B cell (primary cell): ENCODE results near the gene SFXN5. TPM values are rescaled to one million over a fixed set of nuclear protein-coding genes. Genes with fewer than 3 reads are reported as not detected.

Source experiments
- ATAC-seq: fragments of 200-7000 bp; cut with Tn5 transposase; one replicate; pipeline ENCODE4 v1.10.0; 2021; ENCODE audit warnings: low read depth, mild to moderate bottlenecking, moderate number of reproducible peaks, moderate library complexity
- CTCF ChIA-PET: fragments of 350-600 bp; sonication (Branson Sonifier 250); formaldehyde crosslinking; loops from one replicate; lab custom pipeline; 2021; ENCODE audit warnings: antibody characterized with exemption, inconsistent platforms; lab: Charles Lee
- POLR2A ChIA-PET: fragments of 350-600 bp; sonication (Branson Sonifier 250); formaldehyde crosslinking; loops from one replicate; lab custom pipeline; 2021; ENCODE audit warnings: antibody characterized with exemption; lab: Charles Lee
- DNase-seq: peaks from one replicate; pipeline ENCODE4 v3.0.0; 2013
- H2AFZ ChIP-seq: 2 replicates; pipeline ENCODE4 v1.6.1; 2012; ENCODE audit warnings: mild to moderate bottlenecking, low read depth, low read length; ENCODE audit not compliant: insufficient read depth, poor library complexity, severe bottlenecking
- H3K27ac ChIP-seq, 2 donors: 1 replicate in 1 of 2; 2 replicates in 1 of 2; pipeline ENCODE4 v1.5.1; 2012 to 2013; ENCODE audit warnings: low read length in 2 of 2, mild to moderate bottlenecking in 2 of 2, moderate library complexity in 1 of 2
- H3K27me3 ChIP-seq, 4 experiments: fragments of 200-600 bp in 1 of 4; sonication (generic) in 1 of 4; replicated peaks in 1 of 4; 1 replicate in 2 of 4; 2 replicates in 2 of 4; pipeline versions ENCODE4 v1.6.1 to v1.7.0; 2013 to 2016; ENCODE audit warnings: low read length in 3 of 4, mild to moderate bottlenecking in 2 of 4, mixed read lengths in 1 of 4, moderate library complexity in 1 of 4; ENCODE audit not compliant: insufficient read depth in 4 of 4, control insufficient read depth in 3 of 4; ENCODE audit errors: control extremely low read depth in 1 of 4
- H3K36me3 ChIP-seq, 2 experiments: replicated peaks in 1 of 2; 1 replicate in 1 of 2; 2 replicates in 1 of 2; pipeline versions ENCODE4 v1.6.1 to v1.7.1; 2013; ENCODE audit warnings: low read length in 1 of 2; ENCODE audit not compliant: insufficient read depth in 2 of 2, control insufficient read depth in 1 of 2; ENCODE audit errors: control extremely low read depth in 1 of 2, extremely low read depth in 1 of 2
- H3K4me1 ChIP-seq, 2 donors: fragments of 200-600 bp in 1 of 2; sonication (generic) in 1 of 2; 1 replicate in 1 of 2; 2 replicates in 1 of 2; pipeline versions ENCODE4 v1.5.1 to v1.6.1; 2013 to 2017; ENCODE audit warnings: low read length in 2 of 2; ENCODE audit not compliant: control insufficient read depth in 2 of 2, insufficient read depth in 2 of 2
- H3K4me2 ChIP-seq: replicated peaks from 2 replicates; pipeline ENCODE3; 2012; ENCODE audit warnings: mild to moderate bottlenecking, low read depth, low read length; ENCODE audit not compliant: poor library complexity, severe bottlenecking
- H3K4me3 ChIP-seq, 5 experiments: fragments of 200-600 bp in 1 of 5; sonication (generic) in 1 of 5; 1 replicate in 3 of 5; 2 replicates in 2 of 5; pipeline versions ENCODE4 v1.5.1 to v1.7.0; 2011 to 2016; ENCODE audit warnings: low read length in 4 of 5, mild to moderate bottlenecking in 4 of 5, low read depth in 2 of 5, control low read depth in 1 of 5, moderate library complexity in 1 of 5; ENCODE audit not compliant: insufficient read depth in 1 of 5; ENCODE audit errors: control extremely low read depth in 1 of 5, extremely low read depth in 1 of 5
- H3K79me2 ChIP-seq: fragments of 200-600 bp; sonication (generic); one replicate; pipeline ENCODE4 v1.6.0; 2016; ENCODE audit warnings: low read length; ENCODE audit not compliant: control insufficient read depth, insufficient read depth
- H3K9ac ChIP-seq: fragments of 200-600 bp; sonication (generic); 2 replicates; pipeline ENCODE4 v1.6.1; 2017; ENCODE audit warnings: mild to moderate bottlenecking, low read length, moderate library complexity
- H3K9me3 ChIP-seq, 3 donors: one replicate each; pipeline versions ENCODE4 v1.6.1 to v1.7.1; 2013; ENCODE audit warnings: low read length in 2 of 3; ENCODE audit not compliant: control insufficient read depth in 2 of 3, insufficient read depth in 1 of 3; ENCODE audit errors: control extremely low read depth in 1 of 3
- H4K20me1 ChIP-seq: 2 replicates; pipeline ENCODE4 v1.6.0; 2012; ENCODE audit warnings: mild to moderate bottlenecking, low read length; ENCODE audit not compliant: insufficient read depth, control insufficient read depth, poor library complexity, severe bottlenecking
- H3K27ac Mint-ChIP-seq: one replicate; pipeline ENCODE4 v1.8.0; 2021; ENCODE audit warnings: mixed read lengths
- H3K27me3 Mint-ChIP-seq: one replicate; pipeline ENCODE4 v1.8.0; 2021; ENCODE audit warnings: mixed read lengths
- H3K4me1 Mint-ChIP-seq: one replicate; pipeline ENCODE4 v1.8.0; 2021; ENCODE audit warnings: mixed read lengths
- H3K4me3 Mint-ChIP-seq: one replicate; pipeline ENCODE4 v1.8.0; 2021; ENCODE audit warnings: mixed read lengths
- H3K9me3 Mint-ChIP-seq: one replicate; pipeline ENCODE4 v1.8.0; 2022; ENCODE audit warnings: mixed read lengths; ENCODE audit not compliant: insufficient read depth
- CTCF ChIP-seq: fragments of 200-600 bp; IDR thresholded peaks from one replicate; pipeline ENCODE4 v1.8.0; 2022; ENCODE audit warnings: antibody characterized with exemption, mild to moderate bottlenecking
- EZH2 ChIP-seq: IDR thresholded peaks from 2 replicates; pipeline ENCODE4 v1.6.1; 2012; ENCODE audit warnings: borderline replicate concordance, low read depth, mild to moderate bottlenecking, moderate library complexity, low read length; ENCODE audit not compliant: insufficient read depth, poor library complexity, severe bottlenecking
- WGBS: methylation state at CpG from one replicate; pipeline ENCODE4 v1.1.5; 2013; ENCODE audit warnings: missing lambda C conversion rate; ENCODE audit not compliant: insufficient coverage; 5-methylcytosine and 5-hydroxymethylcytosine counted together
- intact Hi-C: fragments of 100-400 bp; cut with micrococcal nuclease; formaldehyde crosslinking; loops from one replicate; pipeline ENCODE4 v1.10.0; 2022
- polyA plus RNA-seq: library from polyadenylated mRNA; depleted of rRNA; stranded (reverse); fragments of >200 nt; gene quantifications from 2 replicates; pipeline ENCODE4 v1.2.3, GENCODE V29; 2012
- total RNA-seq, 2 donors: library from RNA; stranded (reverse); fragments of 120-200 nt in 1 of 2; gene quantifications; 1 replicate in 1 of 2; 2 replicates in 1 of 2; pipeline versions ENCODE4 v1.2.3 to v1.2.4, GENCODE V29; 2013 to 2022

The SFXN5 gene
- total and polyA plus RNA-seq, 2 donors (not counting 1 experiment from before 2014, with no cell fraction given): 8.0 to 16.9 TPM

- no peaks in the 10 kb centered on the region for H3K4me1 Mint-ChIP-seq
- peaks cover 19% of the 10 kb centered on the region for H3K27me3 Mint-ChIP-seq
- no peak overlapping the region for H3K4me2 ChIP-seq
- no peaks in the 10 kb centered on the region for H3K9me3 ChIP-seq
- H3K27me3 ChIP-seq: peaks cover 0 to 27% (median 6%) of the 10 kb centered on the region in 4 experiments
- H2AFZ ChIP-seq: no peak overlapping the region
- DNase-seq: no peak
- H3K27ac Mint-ChIP-seq: no peak overlapping the region
- 91% methylated on average over 12 of the region's 12 CpGs for WGBS
- no peak overlapping the region for H3K4me3 ChIP-seq
- no peaks in the 10 kb centered on the region for H4K20me1 ChIP-seq
- no peaks in the 10 kb centered on the region for H3K4me1 ChIP-seq
- no peak overlapping the region for H3K4me3 Mint-ChIP-seq
- ATAC-seq: no peak
- no peaks in the 10 kb centered on the region for H3K36me3 ChIP-seq
- H3K9ac ChIP-seq: no peak overlapping the region
- CTCF ChIA-PET: no interaction called here
- no peak overlapping the region for H3K27ac ChIP-seq
- no peak for TF ChIP-seq CTCF
- no peak for TF ChIP-seq EZH2
- no peaks in the 10 kb centered on the region for H3K79me2 ChIP-seq
- intact Hi-C loops: no loop called here
- H3K9me3 Mint-ChIP-seq: no peaks in the 10 kb centered on the region
- POLR2A ChIA-PET: no interaction called here
Measured at GRCh38 chr2:72933646-72934151, 137.8 kb downstream of the SFXN5 start.

GRCh38 chr2:72933207-72933606 is 138.3 kb downstream of the SFXN5 start:
- Mint-ChIP-seq H3K27ac (no peak overlapping the region), H3K9me3 (no peaks in the 10 kb centered on the region), H3K4me3 (no peak overlapping the region), H3K4me1 (no peaks in the 10 kb centered on the region), H3K27me3 (peaks cover 19% of the 10 kb centered on the region)
- CTCF ChIA-PET: no interaction called here
- H3K36me3 ChIP-seq: no peaks in the 10 kb centered on the region
- DNase-seq (no peak), ATAC-seq (no peak)
- peaks cover 0 to 31% (median 11%) of the 10 kb centered on the region in 4 experiments for H3K27me3 ChIP-seq
- H3K4me2 ChIP-seq: no peak overlapping the region
- no peak for TF ChIP-seq EZH2
- TF ChIP-seq CTCF: no peak
- intact Hi-C loops: no loop called here
- no peaks in the 10 kb centered on the region for H4K20me1 ChIP-seq
- H3K9me3 ChIP-seq: no peaks in the 10 kb centered on the region
- no peak overlapping the region for H3K9ac ChIP-seq
- no peak overlapping the region for H3K27ac ChIP-seq
- no peak overlapping the region for H2AFZ ChIP-seq
- H3K4me1 ChIP-seq: no peaks in the 10 kb centered on the region
- no peaks in the 10 kb centered on the region for H3K79me2 ChIP-seq
- H3K4me3 ChIP-seq: no peak overlapping the region
- 95% methylated on average over 5 of the region's 5 CpGs for WGBS
- POLR2A ChIA-PET: no interaction called here
